ENCODE data around the gene SPATA31A5.
"Not testable (repeated sequence)": the region's sequence is repeated elsewhere in the genome, so short reads cannot be mapped to it uniquely, and the experiment has no call there.

The SPATA31A5 gene

GRCh38 chr9:60914107-60914506, at the start of gene SPATA31A5:
SPATA31A5 (plus strand) TSS chr9:60914407; CDS start chr9:60914436, 29 bp downstream.
- in situ Hi-C loops (cut with MboI; ENCODE audit: low pct_unique_long_range_greater_than_20kb, low sequenced_read_pairs, unreplicated experiment); DNase-seq (ENCODE audit: low spot score): not testable (repeated sequence)

- DNase-seq (ENCODE audit: low spot score); in situ Hi-C loops (cut with MboI; ENCODE audit: low pct_unique_long_range_greater_than_20kb, low sequenced_read_pairs, unreplicated experiment): not testable (repeated sequence)
Measured at GRCh38 chr9:60962990-60963350, 48.8 kb downstream of the SPATA31A5 start.

GRCh38 chr9:60966382-60966781, 52.2 kb downstream of the SPATA31A5 start:
- DNase-seq (ENCODE audit: low spot score); in situ Hi-C loops (cut with MboI; ENCODE audit: low pct_unique_long_range_greater_than_20kb, low sequenced_read_pairs, unreplicated experiment): not testable (repeated sequence)
